NCI-H524 treated with DMSO at 0.1 percent for 48 hours (cell line): ENCODE results near the gene ITGA11.
A peak's percentile ranks its signal among the peaks of the same experiment; 100 is the strongest.

Experiments
- DNase-seq: peaks from one replicate; lab custom pipeline; 2025; lab: John Stamatoyannopoulos, UW

ITGA11 gene

GRCh38 chr15:68373028-68373427 is 58.9 kb downstream of the ITGA11 start:
- no peak for DNase-seq

GRCh38 chr15:68372291-68372811 is 59.6 kb downstream of the ITGA11 start:
- DNase-seq: no peak

- no peak for DNase-seq
These were observed 60.1 kb downstream of the ITGA11 start for GRCh38 chr15:68371851-68372250.

GRCh38 chr15:68371160-68371559 is 60.8 kb downstream of the ITGA11 start:
- no peak for DNase-seq

- DNase-seq: no peak
These were observed 61.2 kb downstream of the ITGA11 start for GRCh38 chr15:68370768-68371151.

- no peak for DNase-seq
These were observed 61.8 kb downstream of the ITGA11 start for GRCh38 chr15:68369931-68370767.

- DNase-seq: no peak
These were observed 63.1 kb downstream of the ITGA11 start for GRCh38 chr15:68368731-68369435.

- no peak for DNase-seq
These were observed 64.0 kb downstream of the ITGA11 start for GRCh38 chr15:68367992-68368391.

- DNase-seq: no peak
These were observed 64.7 kb downstream of the ITGA11 start for GRCh38 chr15:68367226-68367625.

GRCh38 chr15:68366314-68366713 is 65.6 kb downstream of the ITGA11 start:
- peak; percentile 21 for DNase-seq

- DNase-seq: no peak
These were observed 66.2 kb downstream of the ITGA11 start for GRCh38 chr15:68365770-68366169.

- no peak for DNase-seq
These were observed 66.7 kb downstream of the ITGA11 start for GRCh38 chr15:68365140-68365745.

GRCh38 chr15:68364660-68365035 is 67.3 kb downstream of the ITGA11 start:
- no peak for DNase-seq

- no peak for DNase-seq
These were observed 67.8 kb downstream of the ITGA11 start for GRCh38 chr15:68364028-68364659.

- DNase-seq: no peak
These were observed 68.6 kb downstream of the ITGA11 start for GRCh38 chr15:68363353-68363752.

- no peak for DNase-seq
These were observed 69.3 kb downstream of the ITGA11 start for GRCh38 chr15:68362537-68363126.

- DNase-seq: no peak
These were observed 71.2 kb downstream of the ITGA11 start for GRCh38 chr15:68360721-68361120.

- DNase-seq: no peak
These were observed 75.2 kb downstream of the ITGA11 start for GRCh38 chr15:68356778-68357177.

GRCh38 chr15:68354923-68355322 is 77.0 kb downstream of the ITGA11 start:
- no peak for DNase-seq

- DNase-seq: no peak
These were observed 77.7 kb downstream of the ITGA11 start for GRCh38 chr15:68354268-68354667.

- DNase-seq: no peak
These were observed 78.4 kb downstream of the ITGA11 start for GRCh38 chr15:68353421-68354135.
